Measurements from ENCODE around the gene FLT3.

GRCh38 chr13:28045861-28046260, 54.5 kb downstream of the FLT3 start:
- TF ChIP-seq CTCF (IDR thresholded peaks at IDR 0.05) (no peak), POLR2AphosphoS5 (IDR thresholded peaks at IDR 0.05) (no peak), EP300 (IDR thresholded peaks at IDR 0.05) (no peak), POLR2A (IDR thresholded peaks at IDR 0.05) (no peak)

All from sigmoid colon (tissue), 4 donors.